ENCODE measurements around the gene KLHL6. TPM values are rescaled to one million over a fixed set of nuclear protein-coding genes. Genes with fewer than 3 reads are reported as not detected.
"Not testable (repeated sequence)": the region's sequence is repeated elsewhere in the genome, so short reads cannot be mapped to it uniquely, and the experiment has no call there.

Gene KLHL6
- total RNA-seq, 1 experiment from 2014 or later, result not detected

DNA sequence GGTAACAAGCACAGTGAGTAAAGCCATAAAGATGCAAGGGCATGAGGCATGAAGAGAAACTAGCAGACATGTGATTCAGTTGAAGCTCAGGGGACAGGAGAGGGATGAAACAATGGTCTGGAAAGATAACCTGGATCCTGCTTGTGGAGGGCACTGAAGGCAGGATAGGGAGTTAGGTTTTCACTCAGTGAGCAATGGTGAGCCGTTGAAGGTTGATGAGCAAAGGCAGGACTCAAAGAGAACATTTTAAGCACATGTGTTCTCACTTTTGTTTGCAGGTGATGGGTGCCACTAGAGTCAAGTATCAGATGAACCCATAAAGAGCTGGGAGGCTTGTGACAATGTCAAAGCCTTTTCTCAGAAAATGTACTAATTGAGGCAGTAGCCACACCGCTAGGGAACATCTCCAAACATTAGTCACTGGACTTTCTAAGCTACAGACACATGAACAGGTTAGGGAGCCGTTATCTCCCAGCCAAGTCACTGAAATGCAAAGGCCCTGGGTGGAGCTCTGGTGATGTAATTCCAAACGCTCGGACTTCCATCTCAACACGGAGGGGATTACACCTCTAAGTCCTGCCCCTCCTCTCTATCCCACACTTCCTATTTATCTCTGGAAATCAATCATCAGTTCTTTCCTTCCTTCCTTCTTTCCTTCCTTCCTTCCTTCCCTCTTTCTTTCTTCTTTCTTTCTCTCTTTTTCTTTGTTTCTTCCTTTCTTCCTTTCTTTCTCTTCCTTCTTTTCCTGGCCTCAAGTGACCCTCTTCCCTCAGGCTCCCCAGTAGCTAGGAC, 22.7 kb downstream of the KLHL6 start:
- no peak for DNase-seq (ENCODE audit: low spot score)

DNA sequence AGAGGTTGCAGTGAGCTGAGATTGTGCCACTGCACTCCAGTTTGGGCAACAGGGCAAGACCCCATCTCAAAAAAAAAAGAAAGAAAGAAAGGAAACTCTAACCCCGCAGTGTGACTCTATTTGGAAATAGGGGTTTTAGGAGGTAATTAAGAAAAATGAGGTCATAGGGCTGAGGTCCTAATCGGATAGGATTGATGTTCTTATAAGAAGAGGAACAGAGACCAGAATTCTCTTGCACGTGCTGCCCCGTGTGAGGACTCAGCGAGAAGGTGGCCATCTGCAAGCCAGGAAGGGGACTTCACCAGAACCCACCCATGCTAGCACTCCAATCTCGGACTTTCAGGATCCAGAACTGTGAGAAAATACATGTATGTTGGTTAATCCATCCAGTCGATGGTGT, 25.8 kb downstream of the KLHL6 start:
- no peak for DNase-seq (ENCODE audit: low spot score)

- no peak for DNase-seq (ENCODE audit: low spot score)
These were observed 26.3 kb downstream of the KLHL6 start for GRCh38 chr3:183529185-183529584.

DNA sequence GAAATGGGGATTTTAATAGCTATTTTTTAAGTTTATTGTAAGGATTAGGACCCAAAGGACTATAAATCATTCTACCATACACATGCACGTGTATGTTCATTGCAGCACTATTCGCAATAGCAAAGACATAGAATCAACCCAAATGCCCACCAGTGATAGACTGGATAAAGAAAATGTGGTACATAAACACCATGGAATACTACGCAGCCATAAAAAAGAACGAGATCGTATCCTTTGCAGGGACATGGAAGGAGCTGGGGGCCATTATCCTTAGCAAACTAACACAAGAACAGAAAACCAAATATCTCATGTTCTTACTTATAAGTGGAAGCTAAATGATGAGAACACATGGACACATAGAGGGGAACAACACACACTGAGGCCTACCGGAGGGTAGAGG, 26.7 kb downstream of the KLHL6 start:
- not testable (repeated sequence) for DNase-seq (ENCODE audit: low spot score)

- no peak for DNase-seq (ENCODE audit: low spot score)
These were observed 27.8 kb downstream of the KLHL6 start for GRCh38 chr3:183527428-183528379.

DNA sequence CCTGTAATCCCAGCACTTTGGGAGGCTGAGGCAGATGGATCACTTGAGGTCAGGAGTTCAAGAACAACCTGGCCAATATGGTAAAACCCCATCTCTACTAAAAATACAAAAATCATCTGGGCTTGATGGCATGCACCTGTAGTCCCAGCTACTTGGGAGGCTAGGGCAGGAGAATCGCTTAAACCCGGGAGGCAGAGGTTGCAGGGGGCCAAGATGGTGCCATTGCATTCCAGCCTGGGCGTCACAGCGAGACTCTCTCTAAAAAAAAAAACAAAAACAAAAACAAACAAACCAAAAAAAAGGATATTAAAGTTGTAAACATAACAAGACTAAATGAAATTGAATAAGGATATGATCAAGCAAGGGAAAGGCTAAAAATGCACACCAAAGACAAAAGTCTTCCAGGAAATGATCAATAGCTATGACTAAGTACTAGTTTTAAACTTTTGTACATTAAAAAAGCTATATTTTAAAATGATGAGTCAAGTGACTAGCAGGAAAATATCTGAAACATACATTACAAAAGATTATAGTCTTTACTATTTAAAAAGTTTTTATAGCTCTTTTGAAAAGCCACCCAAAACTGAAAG, 28.6 kb downstream of the KLHL6 start:
- no peak for DNase-seq (ENCODE audit: low spot score)

- no peak for DNase-seq (ENCODE audit: low spot score)
These were observed 31.0 kb downstream of the KLHL6 start for GRCh38 chr3:183524476-183524875.

- not testable (repeated sequence) for DNase-seq (ENCODE audit: low spot score)
These were observed 34.6 kb downstream of the KLHL6 start for GRCh38 chr3:183520741-183521556.

DNA sequence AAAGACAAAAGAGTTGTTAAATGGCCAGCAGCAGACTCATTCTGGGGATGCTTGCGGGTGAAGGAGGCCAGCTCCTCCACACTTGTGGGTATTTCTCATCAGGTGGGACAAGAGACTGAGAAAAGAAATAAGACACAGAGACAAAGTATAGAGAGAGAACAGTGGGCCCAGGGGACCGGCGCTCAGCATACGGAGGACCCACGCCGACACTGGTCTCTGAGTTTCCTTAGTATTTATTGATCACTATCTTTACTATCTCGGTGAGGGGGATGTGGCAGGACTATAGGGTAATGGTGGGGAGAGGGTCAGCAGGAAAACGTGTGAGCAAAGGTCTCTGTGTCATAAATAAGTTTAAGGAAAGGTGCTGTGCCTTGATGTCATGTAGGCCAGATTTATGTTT, 35.2 kb downstream of the KLHL6 start:
- DNase-seq (ENCODE audit: low spot score), result not testable (repeated sequence)

GRCh38 chr3:183519891-183520290, 35.6 kb downstream of the KLHL6 start:
- no peak for DNase-seq (ENCODE audit: low spot score)

DNA sequence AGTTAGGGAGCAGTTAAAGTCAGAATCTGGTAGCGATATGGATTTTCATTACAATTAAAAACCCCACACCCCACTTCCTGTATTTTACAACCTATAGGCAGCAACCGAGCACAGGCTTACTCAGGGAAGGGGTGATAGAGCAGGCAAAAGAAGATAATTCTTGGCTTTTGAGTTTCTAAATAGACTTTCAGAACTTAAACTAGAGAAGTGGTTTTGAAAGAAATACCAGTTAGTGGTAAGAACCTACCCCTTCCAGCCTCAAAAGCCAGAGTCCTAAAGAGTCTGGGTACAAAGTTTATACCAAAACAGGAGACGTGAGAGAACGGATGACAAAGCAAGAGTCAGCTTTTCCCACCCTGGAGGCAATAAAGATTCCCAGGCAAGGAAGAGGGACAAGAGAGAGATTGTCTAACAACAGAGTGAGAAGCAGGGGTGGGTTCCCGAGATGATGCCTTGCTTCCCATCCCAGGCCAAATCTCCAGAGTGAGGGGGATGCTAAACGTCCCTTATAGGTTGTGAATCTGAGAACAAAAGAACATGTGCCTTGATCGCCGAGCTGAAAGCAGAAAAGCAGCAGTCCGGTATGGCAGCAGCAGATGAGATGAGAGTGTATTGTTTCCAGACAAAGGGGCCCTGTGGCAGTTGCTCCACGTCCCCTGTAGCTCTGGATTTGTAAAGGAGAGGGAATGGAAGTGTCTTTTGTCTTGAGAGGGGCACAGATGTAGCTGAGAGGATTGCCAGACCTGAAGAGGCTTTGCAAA, 36.8 kb downstream of the KLHL6 start:
- DNase-seq (ENCODE audit: low spot score), result no peak

DNA sequence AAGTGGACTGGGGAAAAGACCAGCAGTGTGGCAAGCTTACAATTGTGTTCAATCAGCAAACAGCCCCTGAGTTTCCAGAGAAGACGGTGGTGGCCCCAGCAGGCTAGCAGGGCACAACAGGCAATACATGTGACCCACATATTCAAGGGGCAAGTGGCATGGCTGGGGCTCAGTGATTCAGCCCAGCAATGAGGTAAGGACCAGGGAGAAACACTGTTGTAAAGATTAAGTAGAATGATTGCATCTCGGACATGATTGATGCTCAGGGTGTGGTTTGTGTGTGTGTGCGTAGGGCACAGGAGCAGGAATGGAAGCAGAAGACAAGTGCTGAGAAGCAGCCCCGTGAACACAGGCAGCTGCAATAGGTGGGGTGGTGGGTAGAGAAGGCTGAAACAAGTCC, 37.9 kb downstream of the KLHL6 start:
- DNase-seq (ENCODE audit: low spot score), result no peak

- DNase-seq (ENCODE audit: low spot score), result no peak
These were observed 39.3 kb downstream of the KLHL6 start for GRCh38 chr3:183515968-183516851.

DNA sequence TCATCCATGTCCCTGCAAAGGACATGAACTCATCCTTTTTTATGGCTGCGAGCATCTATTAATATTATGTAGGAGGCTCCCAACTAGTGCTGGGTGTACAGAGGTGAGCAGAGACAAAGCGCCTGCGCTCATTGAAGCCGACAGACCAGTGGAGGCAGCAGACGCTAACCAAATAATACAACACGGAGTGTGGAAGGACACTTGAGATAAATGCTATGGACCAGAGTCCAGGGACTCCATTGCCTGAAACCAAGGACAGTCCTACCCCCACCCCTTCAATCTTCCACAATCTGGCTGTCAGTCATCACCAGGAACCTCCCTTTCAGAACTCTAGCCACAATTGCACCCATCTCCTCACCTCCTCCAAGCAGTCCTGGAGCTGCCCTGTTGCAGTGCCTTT, 41.5 kb downstream of the KLHL6 start:
- DNase-seq (ENCODE audit: low spot score), result no peak

DNA sequence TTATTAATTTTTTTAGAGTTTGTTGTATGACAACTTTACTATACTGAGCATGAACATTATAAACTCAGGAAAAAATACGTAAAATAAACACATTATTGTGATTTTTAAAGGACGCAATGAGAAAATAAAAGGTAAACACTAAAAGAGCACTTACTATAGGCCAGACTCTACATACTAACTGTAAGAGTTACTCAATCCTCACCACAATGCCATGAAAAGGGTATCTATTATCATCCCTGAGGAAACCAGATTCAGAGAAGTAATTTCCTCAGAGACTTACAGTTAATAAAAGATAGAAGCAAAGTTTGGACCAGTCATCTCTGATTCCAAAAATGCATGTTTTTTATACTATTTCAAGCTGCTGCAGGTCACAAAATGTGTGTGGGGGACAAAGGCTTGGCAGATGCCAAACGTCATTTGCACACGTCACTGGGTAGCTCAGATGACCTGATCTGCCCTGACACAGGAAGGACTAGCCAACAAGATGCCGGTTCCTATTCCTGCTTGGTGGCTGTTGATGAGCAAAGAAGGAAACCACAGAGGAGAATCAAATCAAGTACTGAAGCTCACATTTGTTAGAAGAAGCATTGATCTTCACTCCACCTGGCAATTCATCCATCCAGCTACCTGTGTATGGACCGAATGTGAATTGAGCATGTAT, 42.3 kb downstream of the KLHL6 start:
- DNase-seq (ENCODE audit: low spot score), result no peak

DNA sequence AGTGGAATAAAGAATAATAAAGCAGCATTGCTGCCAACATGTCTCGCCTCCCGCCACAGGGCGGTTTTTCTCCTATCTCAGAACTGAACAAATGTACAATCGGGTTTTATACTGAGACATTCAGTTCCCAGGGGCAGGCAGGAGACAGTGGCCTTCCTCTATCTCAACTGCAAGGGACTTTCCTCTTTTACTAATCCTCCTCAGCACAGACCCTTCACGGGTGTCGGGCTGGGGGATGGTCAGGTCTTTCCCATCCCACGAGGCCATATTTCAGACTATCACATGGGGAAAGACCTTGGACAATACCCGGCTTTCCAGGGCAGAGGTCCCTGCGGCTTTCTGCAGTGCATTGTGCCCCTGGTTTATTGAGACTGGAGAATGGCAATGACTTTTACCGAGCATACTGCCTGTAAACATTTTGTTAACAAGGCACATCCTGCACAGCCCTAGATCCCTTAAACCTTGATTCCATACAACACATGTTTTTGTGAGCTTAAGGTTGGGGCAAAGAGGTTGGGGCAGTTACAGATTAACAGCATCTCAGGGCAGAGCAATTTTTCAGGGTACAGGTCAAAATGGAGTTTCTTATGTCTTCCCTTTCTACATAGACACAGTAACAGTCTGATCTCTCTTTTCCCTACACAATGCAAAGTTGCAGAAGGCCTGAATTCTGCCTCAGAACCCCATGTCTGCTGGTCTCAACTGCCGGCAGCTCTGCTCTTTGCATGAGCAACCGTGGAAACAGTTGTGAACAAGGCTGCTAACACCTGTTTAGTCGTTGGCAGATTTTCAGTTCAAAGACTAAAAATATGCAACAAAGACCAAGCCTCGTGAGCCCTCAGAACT, 44.0 kb downstream of the KLHL6 start:
- DNase-seq (ENCODE audit: low spot score), result not testable (repeated sequence)

DNA sequence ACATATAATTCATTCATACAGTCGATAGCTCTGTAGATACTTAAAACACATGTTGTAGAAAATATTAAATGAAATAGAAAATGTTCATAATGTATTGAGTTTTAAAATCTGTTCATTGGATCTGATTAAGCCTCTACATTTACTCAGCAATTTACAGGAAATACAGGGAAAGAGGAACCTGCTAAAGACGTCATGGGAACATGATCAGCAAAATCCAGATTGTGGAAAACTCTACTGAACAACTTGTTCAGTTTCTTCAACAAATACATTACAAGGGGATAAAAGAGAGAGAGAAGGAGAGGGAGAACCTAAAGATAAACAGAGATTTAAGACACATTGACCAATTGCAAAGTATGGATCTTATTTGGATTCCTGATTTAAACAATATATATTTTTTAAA, 46.7 kb downstream of the KLHL6 start:
- DNase-seq (ENCODE audit: low spot score), result no peak

GRCh38 chr3:183507551-183507950, 48.0 kb downstream of the KLHL6 start:
- no peak for DNase-seq (ENCODE audit: low spot score)
